GM21737 (cell line): Measurements from ENCODE around the gene SCN4A.
"Not testable (repeated sequence)": the region's sequence is repeated elsewhere in the genome, so short reads cannot be mapped to it uniquely, and the experiment has no call there.

ENCODE experiments used
- ATAC-seq: cut with Tn5 transposase; IDR thresholded peaks from one replicate; pipeline ENCODE4 v1.9.1; 2021; ENCODE audit warnings: mild to moderate bottlenecking, moderate library complexity; ENCODE audit not compliant: unreplicated experiment

Gene SCN4A

GRCh38 chr17:63889026-63889848 lies 83.5 kb downstream of the SCN4A start:
- not testable (repeated sequence) for ATAC-seq
